ENCODE measurements around the gene HRK. TPM values are rescaled to one million over a fixed set of nuclear protein-coding genes. Genes with fewer than 3 reads are reported as not detected.

Gene HRK
- total and polyA plus RNA-seq, 2 of the 8 experiments (the other 6 are each of a cell fraction or from before 2014, with no cell fraction given), result 1.6 to 2.7 TPM

GRCh38 chr12:116920939-116921338 is 39.7 kb upstream of the HRK start:
- DNase-seq (ENCODE audit: low read depth in 1 of 2, low spot score in 2 of 2) (no peak), FAIRE-seq (no peak)
- no peaks in the 10 kb centered on the region for H3K9me3 ChIP-seq (ENCODE audit: insufficient read depth in 2 of 2, low read depth in 1 of 2, low read length in 1 of 2)
- H3K23me2 ChIP-seq (ENCODE audit: low read depth, low read length), result no peaks in the 10 kb centered on the region
- no peak overlapping the region for H3K27ac ChIP-seq (ENCODE audit: low read depth, low read length)
- H3K4me3 ChIP-seq (ENCODE audit: extremely low read depth in 1 of 4, insufficient read depth in 2 of 4, low read depth in 3 of 4, low read length in 4 of 4), result no peak overlapping the region
- no peak overlapping the region for H2BK5ac ChIP-seq (ENCODE audit: low read depth, low read length)
- no peak overlapping the region for H2BK12ac ChIP-seq (ENCODE audit: low read depth, low read length)
- H3K14ac ChIP-seq (ENCODE audit: insufficient read length), result no peak overlapping the region
- no peak overlapping the region for H3K56ac ChIP-seq (replicated peaks; ENCODE audit: insufficient read length, low read depth, low read length)
- no peak overlapping the region for H4K91ac ChIP-seq (replicated peaks; ENCODE audit: insufficient read length, low read length)
- H2BK20ac ChIP-seq (ENCODE audit: low read length), result no peak overlapping the region
- H3K79me1 ChIP-seq (ENCODE audit: low read depth, low read length), result peaks cover 5% of the 10 kb centered on the region; the same call in 1 of the 2 replicates
- peaks cover 0 to 2% of the 10 kb centered on the region in 2 experiments for H4K20me1 ChIP-seq (replicated peaks in 1 of 2; ENCODE audit: control insufficient read depth in 1 of 2, insufficient read depth in 2 of 2, low read length in 2 of 2)
- peaks cover 0 to 18% of the 10 kb centered on the region in 2 experiments; a peak in 2 of 4 replicates for H3K79me2 ChIP-seq (ENCODE audit: control insufficient read depth in 1 of 2, insufficient read depth in 2 of 2, low read length in 2 of 2)
- no peak overlapping the region for H2AFZ ChIP-seq (ENCODE audit: low read length)
- H3K18ac ChIP-seq (ENCODE audit: extremely low read depth, low read length), result no peak overlapping the region
- no peak overlapping the region for H4K8ac ChIP-seq (ENCODE audit: extremely low read depth, insufficient read depth, low read length)
- H3K4me2 ChIP-seq (ENCODE audit: insufficient read depth in 1 of 2, low read depth in 2 of 2, low read length in 2 of 2), result 0 out of 4 replicates have a peak overlapping the region, but pooled peaks of 1 of the 2 experiments have one; percentile 1
- no peak overlapping the region for H3K23ac ChIP-seq (ENCODE audit: insufficient read length)
- no peak overlapping the region for H3K4ac ChIP-seq (replicated peaks; ENCODE audit: insufficient read length, low read depth, low read length)
- POLR2A ChIA-PET (ENCODE audit: partially characterized antibody), result interaction anchor here (0.7 to 1.2 kb wide), 3 partner anchors 8 to 22 kb away, joined by 3 to 4 read pairs (median 3); no protein-coding TSS in a partner anchor
- no peak overlapping the region for H2BK120ac ChIP-seq (replicated peaks; ENCODE audit: low read depth, low read length)
- H3K9ac ChIP-seq (replicated peaks in 1 of 4; ENCODE audit: extremely low read depth in 1 of 4, low read depth in 3 of 4, low read length in 3 of 4), result no peak overlapping the region
- H2BK15ac ChIP-seq (ENCODE audit: low read length), result no peak overlapping the region
- no peak overlapping the region for H2AK5ac ChIP-seq (ENCODE audit: low read depth, low read length)
- H3K27me3 ChIP-seq (replicated peaks in 1 of 4; ENCODE audit: control insufficient read depth in 3 of 4, extremely low read depth in 1 of 4, insufficient read depth in 3 of 4, low read length in 3 of 4), result no peaks in the 10 kb centered on the region
- H3K4me1 ChIP-seq (replicated peaks in 1 of 4; ENCODE audit: control insufficient read depth in 3 of 4, insufficient read depth in 4 of 4, low read length in 3 of 4), result peaks cover 0 to 3% (median 0%) of the 10 kb centered on the region in 4 experiments; a peak in 1 of 7 replicates
- 86% methylated on average over 3 of the region's 3 CpGs; no CpG with 5 or more reads in 1 of the 2 experiments for WGBS, 2 experiments (ENCODE audit: extremely low coverage in 1 of 2, insufficient coverage in 1 of 2, insufficient read length in 1 of 2, insufficient replicate concordance in 2 of 2, low coverage in 1 of 2, low lambda C conversion rate in 2 of 2, missing lambda C conversion rate in 1 of 2)
- TF ChIP-seq CTBP2 (IDR thresholded peaks at IDR 0.05; ENCODE audit: borderline replicate concordance, insufficient read depth, insufficient read length, low read length) (no peak), SIX5 (IDR thresholded peaks at IDR 0.05; ENCODE audit: low read depth, low read length) (no peak), JUN (IDR thresholded peaks at IDR 0.05; ENCODE audit: low read depth, low read length) (no peak), TAF7 (optimal IDR thresholded peaks at IDR 0.05; ENCODE audit: borderline replicate concordance, low read depth, low read length) (no peak), SUZ12 (IDR thresholded peaks at IDR 0.05; ENCODE audit: low read length) (no peak), CREB1 (IDR thresholded peaks at IDR 0.05) (no peak), CTCF (IDR thresholded peaks at IDR 0.05; ENCODE audit: control extremely low read depth in 1 of 3, insufficient read depth in 1 of 3, low read depth in 1 of 3, low read length in 3 of 3) (no peak), BACH1 (IDR thresholded peaks at IDR 0.05; ENCODE audit: low read length) (no peak)
- H4K5ac ChIP-seq (ENCODE audit: insufficient read length, low read depth, low read length), result no peak overlapping the region
- CTCF ChIA-PET (ENCODE audit: partially characterized antibody), result interaction anchor here (0.6 to 1.2 kb wide), 3 partner anchors 12 to 198 kb away, joined by 3 read pairs; no protein-coding TSS in a partner anchor
- H3K36me3 ChIP-seq (ENCODE audit: control insufficient read depth in 2 of 4, insufficient read depth in 4 of 4, low read length in 3 of 4), result peaks cover 0 to 4% (median 0%) of the 10 kb centered on the region in 4 experiments; a peak in 1 of 8 replicates
